8988T (cell line): ENCODE results near the gene MED23.

Source experiments
- DNase-seq: peaks from one replicate; pipeline ENCODE4 v3.0.0; 2011

MED23 gene

GRCh38 chr6:131627724-131628682 is at the start of gene MED23:
Gene MED23, minus strand, starts transcription at chr6:131628242. Its CDS starts 193 bp downstream, at chr6:131628049.
- DNase-seq: peak; percentile 71

GRCh38 chr6:131673184-131673583 is 45.1 kb upstream of the MED23 start:
- no peak for DNase-seq

- DNase-seq: no peak
These were observed 41.8 kb upstream of the MED23 start for GRCh38 chr6:131669891-131670290.

GRCh38 chr6:131663578-131664165 is 35.6 kb upstream of the MED23 start:
- no peak for DNase-seq

GRCh38 chr6:131660195-131660594 is 32.2 kb upstream of the MED23 start:
- no peak for DNase-seq

- DNase-seq: no peak
These were observed 30.2 kb upstream of the MED23 start for GRCh38 chr6:131658287-131658686.

- no peak for DNase-seq
These were observed 29.6 kb upstream of the MED23 start for GRCh38 chr6:131657630-131658111.

- no peak for DNase-seq
These were observed 29.2 kb upstream of the MED23 start for GRCh38 chr6:131657222-131657621.

GRCh38 chr6:131656667-131657066 is 28.6 kb upstream of the MED23 start:
- no peak for DNase-seq

GRCh38 chr6:131655951-131656350 is 27.9 kb upstream of the MED23 start:
- no peak for DNase-seq

GRCh38 chr6:131655387-131655786 is 27.3 kb upstream of the MED23 start:
- no peak for DNase-seq

- DNase-seq: no peak
These were observed 26.3 kb upstream of the MED23 start for GRCh38 chr6:131654326-131654725.

GRCh38 chr6:131652472-131652871 is 24.4 kb upstream of the MED23 start:
- no peak for DNase-seq

GRCh38 chr6:131651782-131652181 is 23.7 kb upstream of the MED23 start:
- DNase-seq: no peak

- no peak for DNase-seq
These were observed 18.2 kb upstream of the MED23 start for GRCh38 chr6:131646249-131646670.

- no peak for DNase-seq
These were observed 17.8 kb upstream of the MED23 start for GRCh38 chr6:131645846-131646245.

GRCh38 chr6:131644921-131645320 is 16.9 kb upstream of the MED23 start:
- no peak for DNase-seq

- no peak for DNase-seq
These were observed 15.9 kb upstream of the MED23 start for GRCh38 chr6:131643855-131644460.

GRCh38 chr6:131642987-131643611 is 15.1 kb upstream of the MED23 start:
- no peak for DNase-seq

- DNase-seq: no peak
These were observed 14.5 kb upstream of the MED23 start for GRCh38 chr6:131642565-131642964.

- no peak for DNase-seq
These were observed 13.5 kb upstream of the MED23 start for GRCh38 chr6:131641554-131641953.

GRCh38 chr6:131640576-131640975 is 12.5 kb upstream of the MED23 start:
- no peak for DNase-seq

- DNase-seq: no peak
These were observed 12.1 kb upstream of the MED23 start for GRCh38 chr6:131640100-131640499.
